Panc1 (cell line): ENCODE results near the gene TGFBI.

Experiments used
- SIN3A ChIP-seq: IDR thresholded peaks from 2 replicates; pipeline ENCODE4 v1.6.1; 2012; ENCODE audit warnings: low read depth, mild to moderate bottlenecking, low read length, moderate library complexity, borderline replicate concordance; ENCODE audit not compliant: insufficient read depth
- TCF7L2 ChIP-seq: IDR thresholded peaks from 2 replicates; pipeline ENCODE4 v1.6.1; 2011; ENCODE audit warnings: mild to moderate bottlenecking, low read depth, low read length, inconsistent platforms
- TF ChIP-seq, protein P1 (sequence below): fragments of 450-650 bp; IDR thresholded peaks from 2 replicates; pipeline ENCODE4 v1.5.1; 2017; ENCODE audit warnings: mild to moderate bottlenecking

DNA sequence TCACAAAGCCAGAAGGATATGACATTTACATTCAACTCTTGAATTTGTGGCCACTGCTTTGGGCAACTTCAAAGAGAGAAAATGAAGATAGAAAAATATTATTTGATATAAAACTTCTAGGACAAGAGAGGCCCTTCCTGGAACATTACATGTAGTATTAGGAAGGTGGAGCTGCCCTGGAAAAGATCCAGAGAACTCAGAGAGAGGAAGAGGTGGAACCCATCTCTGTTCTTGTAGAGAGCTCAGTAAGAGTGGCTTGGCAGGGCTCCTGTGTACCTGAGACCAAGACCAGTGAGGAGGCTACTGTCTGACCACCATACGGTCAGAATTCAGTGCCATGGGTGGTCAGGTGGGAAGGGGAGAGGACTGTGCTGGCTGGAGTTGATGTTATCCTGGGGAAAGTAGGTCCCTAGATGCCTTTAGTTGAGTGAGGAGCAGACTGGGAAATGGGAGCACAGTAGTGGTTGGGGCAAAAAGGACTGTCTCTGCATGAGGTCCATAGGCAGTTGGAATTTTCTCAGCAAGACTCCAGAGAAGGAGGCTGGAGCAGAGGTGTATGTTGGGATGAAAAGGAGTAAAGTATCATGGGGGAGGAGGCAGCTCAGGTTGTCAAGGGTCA lies 7.6 kb downstream of the TGFBI start:
- TF ChIP-seq, protein P1, sequence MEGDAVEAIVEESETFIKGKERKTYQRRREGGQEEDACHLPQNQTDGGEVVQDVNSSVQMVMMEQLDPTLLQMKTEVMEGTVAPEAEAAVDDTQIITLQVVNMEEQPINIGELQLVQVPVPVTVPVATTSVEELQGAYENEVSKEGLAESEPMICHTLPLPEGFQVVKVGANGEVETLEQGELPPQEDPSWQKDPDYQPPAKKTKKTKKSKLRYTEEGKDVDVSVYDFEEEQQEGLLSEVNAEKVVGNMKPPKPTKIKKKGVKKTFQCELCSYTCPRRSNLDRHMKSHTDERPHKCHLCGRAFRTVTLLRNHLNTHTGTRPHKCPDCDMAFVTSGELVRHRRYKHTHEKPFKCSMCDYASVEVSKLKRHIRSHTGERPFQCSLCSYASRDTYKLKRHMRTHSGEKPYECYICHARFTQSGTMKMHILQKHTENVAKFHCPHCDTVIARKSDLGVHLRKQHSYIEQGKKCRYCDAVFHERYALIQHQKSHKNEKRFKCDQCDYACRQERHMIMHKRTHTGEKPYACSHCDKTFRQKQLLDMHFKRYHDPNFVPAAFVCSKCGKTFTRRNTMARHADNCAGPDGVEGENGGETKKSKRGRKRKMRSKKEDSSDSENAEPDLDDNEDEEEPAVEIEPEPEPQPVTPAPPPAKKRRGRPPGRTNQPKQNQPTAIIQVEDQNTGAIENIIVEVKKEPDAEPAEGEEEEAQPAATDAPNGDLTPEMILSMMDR = no peak
- TF ChIP-seq SIN3A = no peak
- no peak for TF ChIP-seq TCF7L2
